Measurements from ENCODE around the gene NAIF1. TPM values are rescaled to one million over a fixed set of nuclear protein-coding genes. Genes with fewer than 3 reads are reported as not detected.
A peak's percentile ranks its signal among the peaks of the same experiment; 100 is the strongest.

Gene NAIF1
- total RNA-seq, 1 donor from 2014 or later, result 13.3 TPM

GRCh38 chr9:128059365-128059983 lies 7.6 kb downstream of the NAIF1 start:
- H3K4me3 ChIP-seq, result no peak overlapping the region
- H3K27ac ChIP-seq, result peak overlapping the region; percentile 73
- H3K36me3 ChIP-seq, result no peaks in the 10 kb centered on the region
- no peaks in the 10 kb centered on the region for H3K9me3 ChIP-seq
- intact Hi-C loops (cut with DNase I), result no loop called here
- no peak for TF ChIP-seq CTCF (IDR thresholded peaks at IDR 0.05)
- TF ChIP-seq POLR2A (IDR thresholded peaks at IDR 0.05), result no peak
- TF ChIP-seq POLR2AphosphoS5 (IDR thresholded peaks at IDR 0.05; ENCODE audit: insufficient read depth in 1 of 2, low read depth in 1 of 2), result no peak
- H3K4me1 ChIP-seq, result peaks cover 60% of the 10 kb centered on the region
- H3K27me3 ChIP-seq, result no peaks in the 10 kb centered on the region
- DNase-seq (ENCODE audit: extremely low spot score in 2 of 2), result no peak

DNA sequence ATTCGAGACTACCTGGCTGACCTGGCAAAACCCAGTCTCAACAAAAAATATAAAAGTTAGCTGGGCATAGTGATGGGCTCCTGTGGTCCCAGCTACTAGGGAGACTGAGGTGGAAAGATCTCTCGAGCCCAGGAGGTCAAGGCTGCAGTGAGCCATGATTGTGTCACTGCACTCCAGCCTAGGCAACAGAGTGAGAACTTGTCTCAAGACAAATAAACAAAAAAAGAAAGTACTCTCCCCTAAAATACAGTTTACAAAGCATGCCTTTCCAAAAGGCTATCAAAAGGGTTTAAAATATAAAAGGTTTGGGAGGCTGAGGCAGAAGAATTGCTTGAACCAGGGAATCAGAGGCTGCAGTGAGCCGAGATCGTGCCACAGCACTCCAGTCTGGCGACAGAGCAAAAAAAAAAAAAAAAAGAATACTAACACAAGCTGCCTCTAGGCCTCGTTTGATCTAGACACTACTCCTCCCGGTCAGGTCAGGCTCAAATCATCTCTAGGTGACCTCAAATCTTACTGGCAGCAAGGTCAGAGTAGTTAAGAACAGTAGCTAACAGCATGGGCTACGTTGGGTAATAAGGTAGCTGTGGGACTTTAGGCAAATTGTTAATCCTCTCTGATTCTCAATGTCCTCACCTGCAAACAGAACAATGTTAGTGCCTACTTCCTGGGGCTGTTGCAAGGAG lies 9.3 kb downstream of the NAIF1 start:
- intact Hi-C loops (cut with DNase I), result no loop called here
- DNase-seq (ENCODE audit: extremely low spot score in 2 of 2), result no peak
- Histone ChIP-seq H3K27me3 (no peaks in the 10 kb centered on the region), H3K4me1 (peaks cover 50% of the 10 kb centered on the region), H3K9me3 (no peaks in the 10 kb centered on the region), H3K36me3 (no peaks in the 10 kb centered on the region), H3K27ac (peak overlapping the region; percentile 96), H3K4me3 (no peak overlapping the region)
- no peak for TF ChIP-seq CTCF (IDR thresholded peaks at IDR 0.05)
- no peak for TF ChIP-seq POLR2AphosphoS5 (IDR thresholded peaks at IDR 0.05; ENCODE audit: insufficient read depth in 1 of 2, low read depth in 1 of 2)
- no peak for TF ChIP-seq POLR2A (IDR thresholded peaks at IDR 0.05)

DNA sequence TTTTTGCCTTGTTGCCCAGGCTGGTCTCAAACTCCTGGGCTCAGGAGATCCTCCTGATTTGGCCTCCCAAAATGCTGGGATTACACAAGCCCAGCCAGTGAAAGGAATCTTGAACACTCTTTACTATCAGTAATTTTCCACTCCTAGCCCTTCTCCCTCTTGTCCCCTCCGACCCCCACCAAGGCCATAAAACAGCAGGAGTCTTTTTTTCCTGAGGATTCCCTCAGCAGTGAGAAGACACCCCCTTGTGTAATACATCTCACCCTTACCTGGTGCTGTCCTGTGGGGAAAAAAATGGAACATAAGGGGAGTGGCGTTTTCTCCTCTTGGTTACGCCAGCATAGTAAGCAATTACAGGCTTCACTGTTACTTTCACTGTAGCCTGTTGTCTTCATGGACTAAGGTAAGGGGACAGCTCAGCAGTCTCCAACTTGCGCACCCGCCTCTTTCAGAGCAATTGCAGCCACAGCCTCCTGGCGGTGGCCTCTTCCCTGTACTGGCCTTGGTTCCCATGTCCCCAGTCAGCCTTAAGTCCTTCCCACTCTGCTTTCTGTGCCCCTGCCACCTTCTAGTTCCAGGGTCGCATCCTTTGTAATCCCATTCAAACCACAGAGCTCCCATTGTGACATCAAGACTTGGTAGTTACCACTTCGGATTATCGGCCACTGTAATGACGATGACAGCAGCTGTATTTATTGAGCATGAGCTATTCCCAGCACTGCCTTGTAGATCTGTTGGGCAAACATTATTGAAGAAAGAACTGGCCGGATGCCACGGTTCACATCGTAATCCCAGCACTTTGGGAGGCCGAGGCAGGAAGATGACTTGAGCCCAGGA lies 10.0 kb downstream of the NAIF1 start:
- Histone ChIP-seq H3K4me1 (peaks cover 43% of the 10 kb centered on the region), H3K9me3 (no peaks in the 10 kb centered on the region), H3K27ac (peak overlapping the region; percentile 96), H3K4me3 (no peak overlapping the region), H3K36me3 (no peaks in the 10 kb centered on the region), H3K27me3 (no peaks in the 10 kb centered on the region)
- intact Hi-C loops (cut with DNase I), result no loop called here
- TF ChIP-seq CTCF (IDR thresholded peaks at IDR 0.05) (no peak), POLR2AphosphoS5 (IDR thresholded peaks at IDR 0.05; ENCODE audit: insufficient read depth in 1 of 2, low read depth in 1 of 2) (peak in 1 of 2 donors; percentile 18)
- no peak for DNase-seq (ENCODE audit: extremely low spot score in 2 of 2)

- no peak for DNase-seq (ENCODE audit: extremely low spot score in 2 of 2)
- H3K27ac ChIP-seq, result peak overlapping the region; percentile 96
Observed at GRCh38 chr9:128056086-128056485, 11.0 kb downstream of the NAIF1 start.

More at GRCh38 chr9:128056086-128056485, 11.0 kb downstream of the NAIF1 start:
- H3K27me3 ChIP-seq, result no peaks in the 10 kb centered on the region
- peaks cover 41% of the 10 kb centered on the region for H3K4me1 ChIP-seq
- H3K4me3 ChIP-seq, result no peak overlapping the region
- no peak for TF ChIP-seq CTCF (IDR thresholded peaks at IDR 0.05)
- no peak for TF ChIP-seq POLR2A (IDR thresholded peaks at IDR 0.05)
- no peak for TF ChIP-seq POLR2AphosphoS5 (IDR thresholded peaks at IDR 0.05; ENCODE audit: insufficient read depth in 1 of 2, low read depth in 1 of 2)
- intact Hi-C loops (cut with DNase I), result no loop called here
- no peaks in the 10 kb centered on the region for H3K36me3 ChIP-seq
- no peaks in the 10 kb centered on the region for H3K9me3 ChIP-seq

All from vagina (tissue), 2 donors.